ENCODE measurements around the gene DNAL4. TPM values are rescaled to one million over a fixed set of nuclear protein-coding genes. Genes with fewer than 3 reads are reported as not detected.

DNAL4 gene
- total RNA-seq, 1 donor from 2014 or later: 32.6 TPM

GRCh38 chr22:38736257-38736570 is 57.7 kb downstream of the DNAL4 start:
- H3K27me3 ChIP-seq (ENCODE audit: control insufficient read depth, insufficient read depth, low read length): no peaks in the 10 kb centered on the region
- FAIRE-seq (no peak), DNase-seq (ENCODE audit: low read depth) (no peak)
- H3K4me3 ChIP-seq (ENCODE audit: low read depth, low read length): no peak overlapping the region
- peaks cover 52% of the 10 kb centered on the region for H3K36me3 ChIP-seq (ENCODE audit: control insufficient read depth, insufficient read depth, low read length)
- TF ChIP-seq CTCF (IDR thresholded peaks at IDR 0.05; ENCODE audit: insufficient read depth, low read length, severe bottlenecking): no peak

- Histone ChIP-seq H3K36me3 (ENCODE audit: control insufficient read depth, insufficient read depth, low read length) (peaks cover 47% of the 10 kb centered on the region), H3K27me3 (ENCODE audit: control insufficient read depth, insufficient read depth, low read length) (no peaks in the 10 kb centered on the region), H3K4me3 (ENCODE audit: low read depth, low read length) (no peak overlapping the region)
- FAIRE-seq: no peak
- DNase-seq (ENCODE audit: low read depth): no peak
- TF ChIP-seq CTCF (IDR thresholded peaks at IDR 0.05; ENCODE audit: insufficient read depth, low read length, severe bottlenecking): no peak
These were observed 58.3 kb downstream of the DNAL4 start for GRCh38 chr22:38735465-38736256.

- DNase-seq (ENCODE audit: low read depth) (no peak), FAIRE-seq (no peak)
- Histone ChIP-seq H3K36me3 (ENCODE audit: control insufficient read depth, insufficient read depth, low read length) (peaks cover 44% of the 10 kb centered on the region), H3K27me3 (ENCODE audit: control insufficient read depth, insufficient read depth, low read length) (no peaks in the 10 kb centered on the region), H3K4me3 (ENCODE audit: low read depth, low read length) (no peak overlapping the region)
- TF ChIP-seq CTCF (IDR thresholded peaks at IDR 0.05; ENCODE audit: insufficient read depth, low read length, severe bottlenecking): no peak
These were observed 58.8 kb downstream of the DNAL4 start for GRCh38 chr22:38735126-38735464.

GRCh38 chr22:38734421-38735100 is 59.4 kb downstream of the DNAL4 start:
- peaks cover 43% of the 10 kb centered on the region for H3K36me3 ChIP-seq (ENCODE audit: control insufficient read depth, insufficient read depth, low read length)
- TF ChIP-seq CTCF (IDR thresholded peaks at IDR 0.05; ENCODE audit: insufficient read depth, low read length, severe bottlenecking): no peak
- no peak for FAIRE-seq

GRCh38 chr22:38733724-38734381 is 60.1 kb downstream of the DNAL4 start:
- no peak for TF ChIP-seq CTCF (IDR thresholded peaks at IDR 0.05; ENCODE audit: insufficient read depth, low read length, severe bottlenecking)
- DNase-seq (ENCODE audit: low read depth) (no peak), FAIRE-seq (no peak)
- Histone ChIP-seq H3K27me3 (ENCODE audit: control insufficient read depth, insufficient read depth, low read length) (no peaks in the 10 kb centered on the region), H3K36me3 (ENCODE audit: control insufficient read depth, insufficient read depth, low read length) (peaks cover 43% of the 10 kb centered on the region), H3K4me3 (ENCODE audit: low read depth, low read length) (no peak overlapping the region)

More at GRCh38 chr22:38734421-38735100, 59.4 kb downstream of the DNAL4 start:
- no peaks in the 10 kb centered on the region for H3K27me3 ChIP-seq (ENCODE audit: control insufficient read depth, insufficient read depth, low read length)
- DNase-seq (ENCODE audit: low read depth): no peak
- no peak overlapping the region for H3K4me3 ChIP-seq (ENCODE audit: low read depth, low read length)

All from bronchial epithelial cell (primary cell).